ENCODE measurements around the gene PRSS21.

PRSS21 gene

DNA sequence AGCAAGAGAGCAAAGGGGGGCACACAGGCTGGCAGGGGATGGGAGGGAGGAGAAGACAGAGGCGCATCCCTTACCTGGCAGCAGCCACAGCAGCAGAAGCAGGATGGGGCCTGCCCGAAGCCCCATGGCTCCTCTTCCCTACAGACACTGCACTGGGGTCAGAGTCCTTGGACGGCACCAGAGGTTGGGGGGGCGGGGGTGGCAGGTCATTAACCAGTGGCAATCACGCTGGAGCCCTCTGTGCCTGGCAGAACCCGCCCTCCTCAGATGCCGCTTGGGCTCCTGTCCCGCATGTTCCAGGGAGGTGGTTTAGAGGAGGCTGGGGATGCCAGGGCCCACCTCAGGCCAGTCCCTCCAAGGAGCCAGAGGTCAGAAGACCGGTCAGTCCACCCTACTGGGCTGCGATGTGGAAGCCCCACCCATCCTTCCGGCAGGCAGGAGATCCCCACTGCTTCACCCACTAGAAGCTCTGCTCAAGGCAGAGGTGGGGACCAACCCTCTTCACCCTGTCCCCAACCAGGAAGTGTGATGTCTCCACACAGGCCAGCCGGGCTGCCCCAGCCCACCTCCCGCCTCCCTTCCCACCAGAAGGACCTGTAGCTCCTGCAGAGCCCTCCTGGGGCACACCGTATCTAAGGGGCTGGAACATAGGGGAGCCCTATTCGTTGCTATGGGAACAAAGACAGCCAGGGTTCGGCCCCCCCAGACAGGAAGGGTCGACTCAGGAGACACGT lies 24.7 kb downstream of the PRSS21 start:
- DNase-seq (ENCODE audit: extremely low read depth in 1 of 2, low read depth in 1 of 2): no peak

DNA sequence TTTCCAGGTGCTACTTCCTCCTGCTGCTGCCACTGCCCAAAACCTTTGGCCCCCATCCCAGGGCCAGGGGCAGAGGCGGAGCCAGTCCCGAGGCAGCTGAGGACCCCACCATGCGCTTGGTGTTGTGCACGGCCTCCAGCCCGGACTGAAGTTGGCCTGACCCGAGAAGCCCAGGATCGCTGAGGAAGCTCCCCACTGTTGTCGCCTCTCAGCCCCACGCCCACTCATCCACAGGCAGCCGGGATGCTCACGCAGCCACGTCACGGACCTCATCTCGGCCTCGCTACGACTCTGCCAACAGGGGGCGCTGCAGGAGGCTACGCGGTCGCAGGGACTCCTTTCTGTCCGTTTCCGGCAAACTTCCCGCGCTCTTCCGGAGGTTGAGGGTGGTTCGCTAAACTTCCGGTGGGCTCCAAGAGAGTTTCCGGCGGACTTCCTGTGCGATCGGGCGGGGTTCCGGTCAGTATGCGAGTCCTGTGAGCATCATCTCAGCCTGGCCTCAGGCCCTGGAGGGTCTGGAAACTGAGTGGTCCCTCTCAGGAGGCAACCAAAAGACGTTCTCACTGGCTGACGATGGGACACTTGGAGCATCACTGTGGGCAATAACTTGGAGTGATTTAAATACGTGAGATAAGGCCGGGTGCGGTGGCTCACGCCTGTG lies 25.4 kb downstream of the PRSS21 start:
- peak; percentile 61 to 83 for DNase-seq (ENCODE audit: extremely low read depth in 1 of 2, low read depth in 1 of 2)

DNA sequence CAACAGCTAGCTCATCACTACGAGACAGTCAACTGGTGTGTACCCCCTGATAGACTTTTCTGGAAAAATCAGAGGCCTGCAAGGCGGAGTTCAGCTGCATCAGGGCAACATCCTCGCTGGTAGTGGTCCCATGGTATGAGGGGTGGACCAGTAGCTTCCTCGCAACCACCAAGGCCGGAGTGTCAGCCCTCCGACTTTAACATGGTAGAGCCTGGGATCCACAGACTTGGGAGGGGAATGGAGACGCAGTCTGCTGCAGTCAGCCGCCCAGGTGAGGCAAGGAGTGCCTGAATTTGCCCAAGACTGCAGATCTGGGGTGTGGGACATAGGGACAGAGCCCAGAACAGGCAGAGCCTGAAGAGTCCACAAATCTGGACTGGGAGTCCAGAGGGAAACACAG lies 26.5 kb downstream of the PRSS21 start:
- no peak for DNase-seq (ENCODE audit: extremely low read depth in 1 of 2, low read depth in 1 of 2)

DNA sequence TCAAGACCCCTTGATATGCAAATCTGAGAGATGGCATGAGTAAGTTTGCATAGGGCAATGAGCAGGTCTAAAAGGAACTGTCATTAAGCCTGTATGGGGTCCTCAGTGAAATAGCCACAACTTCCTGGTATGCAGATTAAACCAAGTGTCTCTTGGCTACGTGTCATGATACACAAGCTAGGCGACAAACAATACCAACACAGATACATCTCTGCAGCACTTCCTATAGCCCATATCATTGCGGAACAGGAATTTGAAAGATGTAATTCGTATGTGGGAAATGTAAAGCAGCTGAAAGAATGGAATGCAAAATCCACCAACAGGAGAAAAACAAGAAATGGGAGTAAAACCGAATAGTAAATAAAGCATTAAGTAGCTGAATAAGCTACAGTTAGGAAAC lies 28.1 kb downstream of the PRSS21 start:
- DNase-seq (ENCODE audit: extremely low read depth in 1 of 2, low read depth in 1 of 2): no peak

DNA sequence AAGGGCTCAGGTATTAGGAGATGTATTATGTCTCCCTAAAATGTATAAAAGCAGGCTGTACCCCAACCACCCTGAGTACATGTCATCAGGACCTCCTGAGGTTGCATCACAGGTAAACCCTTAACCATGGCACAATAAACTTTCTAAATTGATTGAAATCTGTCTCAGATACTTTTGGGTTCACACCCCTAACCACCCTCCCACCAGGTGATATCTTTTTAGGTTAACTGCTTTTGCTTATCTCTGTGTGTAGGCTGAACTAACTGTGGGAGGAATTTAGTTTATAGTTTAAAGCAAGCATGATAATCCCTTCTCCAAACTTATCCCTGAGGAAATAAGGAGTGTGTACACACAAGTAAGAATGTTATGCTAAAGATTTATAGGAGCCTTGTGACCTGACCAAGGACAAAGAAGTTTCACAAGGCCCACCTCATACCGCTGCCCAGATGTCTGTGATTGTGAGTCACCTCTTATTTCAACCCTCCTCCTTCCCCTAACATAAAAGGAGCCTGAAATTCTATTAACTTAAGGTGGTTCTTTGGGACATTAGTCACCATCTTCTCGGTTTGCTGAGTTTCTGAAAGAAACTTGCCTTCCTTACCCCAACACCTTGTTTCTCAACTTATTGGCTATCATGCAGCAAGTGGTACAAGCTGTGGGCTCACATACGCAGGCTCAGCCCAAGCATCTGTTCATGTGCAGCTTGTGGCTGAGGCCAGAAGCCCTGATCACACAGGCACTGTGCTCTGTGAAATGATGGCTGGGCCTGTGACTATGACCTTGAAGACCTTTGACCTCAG lies 29.7 kb downstream of the PRSS21 start:
- DNase-seq (ENCODE audit: extremely low read depth in 1 of 2, low read depth in 1 of 2): no peak

DNA sequence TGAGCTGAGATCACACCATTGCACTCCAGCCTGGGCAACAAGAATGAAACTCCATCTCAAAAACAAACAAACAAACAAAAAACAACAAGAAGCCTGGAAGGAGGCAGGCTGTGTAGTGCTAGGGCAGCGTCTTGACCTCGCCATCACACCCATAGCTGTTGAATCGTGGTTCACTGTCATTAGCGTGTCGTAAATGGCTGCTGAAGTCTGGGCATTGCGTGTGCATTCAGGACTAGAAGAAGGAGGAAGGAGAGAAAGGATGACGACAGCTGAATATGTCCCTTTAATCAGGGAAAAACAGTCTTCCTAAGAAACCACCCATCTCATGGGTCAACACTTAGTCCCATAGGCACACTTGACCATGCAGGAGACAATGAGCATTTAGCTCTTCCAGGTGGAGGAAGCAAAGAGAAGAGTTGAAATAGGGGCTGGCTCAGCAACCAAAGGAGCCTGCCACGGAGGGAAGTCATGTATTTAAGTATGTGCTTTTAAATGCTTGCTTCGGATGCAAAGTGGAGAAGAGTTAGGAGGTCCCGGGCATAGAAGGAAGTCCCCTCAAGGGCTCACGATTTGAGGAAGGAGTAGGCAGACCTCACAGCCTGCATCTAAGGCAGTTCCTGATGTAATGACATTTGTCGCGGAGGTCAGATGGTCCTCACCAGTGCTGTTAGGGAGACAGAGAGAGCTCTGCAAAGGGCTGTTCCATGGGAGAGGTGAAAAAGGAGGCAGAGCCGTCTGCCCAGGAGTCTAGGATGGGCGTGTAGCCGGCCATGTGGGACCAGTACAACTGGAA lies 32.1 kb downstream of the PRSS21 start:
- DNase-seq (ENCODE audit: extremely low read depth in 1 of 2, low read depth in 1 of 2): no peak

DNA sequence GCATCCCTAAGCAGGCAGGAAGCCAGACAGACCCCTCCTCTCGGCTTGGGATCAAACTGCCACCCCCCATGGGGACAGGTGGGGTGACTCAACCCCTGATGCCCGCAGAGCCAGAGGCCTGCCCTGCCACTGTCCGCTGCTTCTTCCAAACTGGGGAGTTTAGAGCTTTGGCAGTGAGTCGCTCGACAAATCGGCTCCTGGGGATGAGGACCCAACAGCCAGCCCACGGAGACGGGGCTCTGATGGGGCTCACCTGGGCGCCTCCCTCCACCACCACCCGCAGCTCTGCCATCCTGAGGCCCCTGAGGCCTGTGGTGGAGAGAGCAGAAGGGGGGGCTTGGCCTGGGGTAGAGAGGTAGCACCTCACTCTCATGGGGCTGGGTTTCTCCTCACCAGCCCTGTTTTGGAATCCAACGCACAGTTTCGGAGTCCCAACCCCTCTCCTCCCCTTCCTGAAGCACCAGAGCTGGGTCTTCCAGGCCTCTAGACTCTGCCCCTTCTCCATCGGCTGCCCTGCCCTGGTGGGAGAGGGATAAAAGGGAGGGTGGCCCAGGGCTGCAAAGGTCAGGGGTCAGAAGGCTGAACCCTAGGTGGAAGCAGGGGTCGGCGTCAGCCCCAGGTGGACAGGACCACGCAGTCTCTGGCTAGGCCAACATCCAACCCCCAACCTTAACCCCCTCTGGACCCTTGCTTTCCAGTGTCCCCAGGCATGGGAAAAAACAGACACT lies 35.1 kb downstream of the PRSS21 start:
- no peak for DNase-seq (ENCODE audit: extremely low read depth in 1 of 2, low read depth in 1 of 2)

DNA sequence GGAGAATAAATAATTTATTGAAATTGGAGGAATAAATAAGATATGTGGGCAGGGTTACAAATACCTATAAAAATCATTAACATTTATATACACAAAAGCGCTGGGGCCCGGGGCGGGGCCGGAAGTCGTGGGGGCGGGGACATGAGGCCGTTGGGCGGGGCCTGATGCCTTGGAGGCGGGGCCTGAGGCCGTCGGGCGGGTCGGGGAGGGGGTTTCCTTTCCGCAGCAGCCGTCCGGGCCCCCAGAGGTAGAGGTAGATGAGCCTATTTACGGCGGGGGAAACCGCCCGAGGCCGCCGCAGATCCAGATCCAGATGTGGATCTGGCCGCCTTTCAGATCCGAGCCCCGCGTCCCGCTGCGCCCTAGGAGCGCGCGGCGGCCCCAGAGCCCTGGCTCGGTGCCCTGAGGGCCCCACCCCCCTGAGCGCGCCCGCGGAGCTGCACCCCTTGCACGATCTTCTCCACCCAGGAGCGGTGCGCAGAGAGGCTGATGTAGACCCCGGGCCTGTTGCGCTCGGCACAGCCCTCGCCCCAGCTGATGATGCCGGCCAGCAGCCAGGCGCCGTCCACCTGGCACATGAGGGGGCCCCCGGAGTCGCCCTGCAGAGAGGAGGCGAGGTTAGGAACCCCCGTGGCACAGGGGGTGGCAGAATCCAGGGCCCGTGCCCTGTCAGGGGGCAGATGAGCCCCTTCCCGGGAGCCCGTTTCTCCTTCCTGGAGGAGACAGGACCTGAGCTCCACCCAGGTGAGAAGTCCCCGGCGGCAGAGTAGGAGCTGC lies 35.9 kb downstream of the PRSS21 start:
- no peak for DNase-seq (ENCODE audit: extremely low read depth in 1 of 2, low read depth in 1 of 2)

DNA sequence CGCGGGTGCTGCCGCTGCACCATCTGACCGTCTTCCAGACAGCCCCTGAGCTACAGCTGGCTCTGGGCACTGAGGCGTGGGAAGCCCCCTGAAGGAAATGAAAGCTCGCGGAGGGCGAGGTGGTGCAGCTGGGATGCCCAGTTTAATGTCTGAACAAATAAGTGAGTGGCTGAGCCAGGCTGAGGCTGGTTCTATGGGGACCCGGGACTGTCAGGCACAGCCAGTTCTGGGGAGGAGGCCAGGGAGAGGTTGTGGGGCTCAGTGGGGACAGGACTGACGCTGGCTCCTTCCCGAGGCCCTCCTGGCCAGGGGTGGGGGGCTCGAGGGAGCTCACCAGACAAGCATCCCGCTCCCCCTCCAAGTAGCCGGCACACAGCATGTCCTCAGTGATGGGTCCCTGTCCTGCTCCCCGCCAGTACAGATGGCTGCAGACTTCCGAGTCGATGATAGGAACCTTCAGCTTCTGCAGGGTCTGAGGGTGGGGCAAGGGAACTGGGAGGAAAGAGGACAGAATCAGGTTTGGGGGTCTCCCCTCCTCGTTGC lies 36.6 kb downstream of the PRSS21 start:
- no peak for DNase-seq (ENCODE audit: extremely low read depth in 1 of 2, low read depth in 1 of 2)

DNA sequence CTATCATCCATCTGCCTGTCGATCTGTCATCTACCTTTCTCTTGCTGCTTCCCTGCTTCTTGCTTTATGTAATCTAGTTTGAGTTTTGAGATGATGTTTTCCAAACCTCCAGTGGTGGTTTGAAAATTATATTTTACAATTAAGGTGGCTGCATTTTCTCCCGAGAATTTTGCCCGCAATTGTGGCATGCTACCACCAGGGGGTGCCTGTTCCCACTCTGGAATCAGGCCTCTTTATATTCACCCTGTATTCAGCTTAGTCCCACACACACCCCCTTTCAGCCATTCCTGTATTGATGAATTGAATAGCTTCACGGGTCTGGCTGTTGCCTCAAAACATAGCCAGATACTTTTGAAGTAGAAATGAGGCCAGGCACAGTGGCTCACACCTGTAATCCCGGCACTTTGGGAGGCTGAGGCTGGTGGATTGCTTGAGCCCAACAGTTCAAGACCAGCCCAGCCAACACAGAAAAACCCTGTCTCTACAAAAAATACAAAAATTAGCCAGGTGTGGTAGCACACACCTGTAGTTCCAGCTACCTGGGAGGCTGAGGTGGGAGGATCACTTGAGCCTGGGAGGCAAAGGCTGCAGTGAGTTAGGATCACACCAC lies 37.8 kb downstream of the PRSS21 start:
- DNase-seq (ENCODE audit: extremely low read depth in 1 of 2, low read depth in 1 of 2): no peak

DNA sequence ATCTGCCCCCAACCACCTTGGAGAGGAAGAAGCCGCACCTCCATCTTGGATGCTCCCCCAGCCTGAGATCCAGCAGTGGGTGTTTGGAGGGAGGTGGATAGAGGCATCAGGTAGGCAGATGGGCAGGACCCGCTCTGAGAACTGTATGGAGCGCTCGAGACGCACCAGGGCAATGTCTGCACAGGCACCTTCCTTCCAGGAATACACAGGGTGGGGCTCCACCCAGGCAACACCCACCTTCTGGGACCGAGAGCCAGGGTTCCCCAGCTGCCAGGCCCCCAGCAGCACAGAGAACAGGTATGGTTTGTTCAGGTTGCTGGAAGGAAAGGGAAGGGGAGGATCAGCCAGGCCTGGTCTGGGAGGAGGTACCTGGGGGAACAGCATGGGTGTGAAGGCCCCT lies 38.5 kb downstream of the PRSS21 start:
- no peak for DNase-seq (ENCODE audit: extremely low read depth in 1 of 2, low read depth in 1 of 2)

DNA sequence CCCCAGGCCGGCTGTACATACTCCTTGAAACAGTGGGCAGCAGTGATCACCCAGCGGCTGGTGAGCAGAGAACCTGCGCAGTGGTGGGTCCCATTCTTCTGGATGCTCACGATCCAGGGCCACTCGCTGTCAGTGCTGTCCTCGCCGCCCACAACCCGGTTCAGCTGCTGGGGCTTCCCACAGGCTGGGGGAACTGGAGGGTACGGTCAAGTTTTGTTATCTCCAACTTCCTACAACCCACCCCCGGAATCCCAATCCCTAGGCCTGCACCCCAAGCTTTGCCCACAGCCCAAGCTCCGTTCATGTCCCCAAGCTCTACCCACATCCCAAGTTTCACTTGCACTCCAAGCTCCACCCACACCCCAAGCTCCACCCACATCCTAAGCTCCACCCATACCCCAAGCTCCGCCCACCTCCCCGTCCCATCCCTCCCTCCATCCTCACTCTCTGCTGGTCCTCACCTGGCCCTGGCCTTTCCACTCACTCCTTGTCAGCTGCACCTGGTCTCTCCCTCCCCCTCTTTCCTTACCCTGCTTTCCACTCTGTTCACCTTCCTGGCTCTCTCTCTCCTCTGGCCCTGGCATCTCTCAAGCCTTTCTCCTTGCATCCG lies 39.1 kb downstream of the PRSS21 start:
- no peak for DNase-seq (ENCODE audit: extremely low read depth in 1 of 2, low read depth in 1 of 2)

DNA sequence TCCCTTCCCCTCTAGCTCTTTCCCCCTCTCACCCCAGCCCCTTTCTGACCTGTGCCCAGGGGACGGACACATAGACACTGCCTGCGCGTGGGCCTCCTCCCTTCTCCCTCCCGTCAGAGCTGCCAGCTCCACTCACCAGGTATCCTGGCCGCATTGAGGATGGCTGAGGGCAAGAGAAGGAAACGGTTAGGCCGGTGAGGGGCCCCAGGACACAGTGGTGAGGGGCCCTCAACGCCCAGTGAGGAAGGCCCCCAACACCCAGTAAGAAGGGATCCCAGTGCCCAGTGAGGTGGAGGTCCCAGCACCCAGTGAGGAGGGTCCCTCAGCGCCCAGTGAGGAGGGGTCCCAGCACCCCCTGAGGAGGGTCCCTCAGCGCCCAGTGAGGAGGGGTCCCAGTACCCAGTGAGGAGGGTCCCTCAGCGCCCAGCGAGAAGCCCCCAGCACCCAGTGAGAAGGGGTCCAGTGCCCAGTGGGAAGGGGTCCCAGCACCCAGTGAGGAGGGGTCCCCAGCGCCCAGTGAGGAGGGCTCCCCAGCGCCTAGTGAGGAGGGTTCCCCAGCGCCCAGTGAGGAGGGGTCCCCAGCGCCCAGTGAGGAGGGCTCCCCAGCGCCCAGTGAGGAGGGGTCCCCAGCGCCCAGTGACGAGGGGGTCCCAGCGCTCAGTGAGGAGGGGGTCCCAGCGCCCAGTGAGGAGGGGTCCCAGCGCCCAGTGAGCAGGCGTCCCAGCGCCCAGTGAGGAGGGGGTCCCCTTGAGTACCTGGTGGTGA lies 39.8 kb downstream of the PRSS21 start:
- DNase-seq (ENCODE audit: extremely low read depth in 1 of 2, low read depth in 1 of 2): no peak

DNA sequence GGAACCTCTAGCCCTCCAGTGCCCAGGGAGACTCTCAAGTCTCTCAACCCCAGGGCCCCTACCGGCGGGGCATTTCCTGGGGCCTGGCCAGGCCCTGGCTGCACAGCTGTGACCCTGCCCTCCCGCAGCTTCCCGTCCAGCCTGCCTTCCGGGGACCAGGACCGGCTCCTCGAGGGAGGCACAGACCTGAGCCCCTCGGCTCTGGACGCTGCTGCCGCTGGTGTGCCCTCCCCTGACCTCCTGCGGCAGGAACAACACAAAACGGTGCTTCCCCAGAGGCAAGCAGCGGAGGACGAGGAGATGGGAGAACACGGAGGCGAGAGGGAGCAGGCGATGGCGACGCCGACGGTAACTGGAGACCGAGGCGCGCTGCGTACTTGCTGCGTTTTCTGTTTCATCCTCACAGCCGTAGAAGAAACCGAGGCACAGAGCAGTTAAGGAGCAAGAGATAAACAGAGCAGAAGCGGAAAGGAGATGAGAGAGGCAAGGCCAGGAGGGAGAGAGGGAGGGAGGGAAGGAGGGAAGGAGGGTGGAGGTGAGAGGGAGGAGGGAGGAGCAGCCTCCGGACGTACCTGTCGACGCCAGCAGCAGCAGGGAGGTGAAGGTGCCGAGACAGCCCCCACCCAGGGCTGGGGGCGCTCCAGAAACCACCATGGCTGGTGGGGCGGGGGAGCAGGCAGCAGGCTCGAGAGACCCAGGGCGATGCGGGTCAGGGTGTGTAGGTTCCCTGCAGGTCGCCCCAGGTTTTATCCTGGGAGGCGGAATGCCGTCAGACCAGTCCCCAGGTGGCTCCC lies 40.6 kb downstream of the PRSS21 start, which contains the start of gene PRSS22:
Gene PRSS22, minus strand, starts transcription at position 720 of the 794 bp plus-strand sequence. Its CDS starts 66 bp downstream, at position 654.
- no peak for DNase-seq (ENCODE audit: extremely low read depth in 1 of 2, low read depth in 1 of 2)

DNA sequence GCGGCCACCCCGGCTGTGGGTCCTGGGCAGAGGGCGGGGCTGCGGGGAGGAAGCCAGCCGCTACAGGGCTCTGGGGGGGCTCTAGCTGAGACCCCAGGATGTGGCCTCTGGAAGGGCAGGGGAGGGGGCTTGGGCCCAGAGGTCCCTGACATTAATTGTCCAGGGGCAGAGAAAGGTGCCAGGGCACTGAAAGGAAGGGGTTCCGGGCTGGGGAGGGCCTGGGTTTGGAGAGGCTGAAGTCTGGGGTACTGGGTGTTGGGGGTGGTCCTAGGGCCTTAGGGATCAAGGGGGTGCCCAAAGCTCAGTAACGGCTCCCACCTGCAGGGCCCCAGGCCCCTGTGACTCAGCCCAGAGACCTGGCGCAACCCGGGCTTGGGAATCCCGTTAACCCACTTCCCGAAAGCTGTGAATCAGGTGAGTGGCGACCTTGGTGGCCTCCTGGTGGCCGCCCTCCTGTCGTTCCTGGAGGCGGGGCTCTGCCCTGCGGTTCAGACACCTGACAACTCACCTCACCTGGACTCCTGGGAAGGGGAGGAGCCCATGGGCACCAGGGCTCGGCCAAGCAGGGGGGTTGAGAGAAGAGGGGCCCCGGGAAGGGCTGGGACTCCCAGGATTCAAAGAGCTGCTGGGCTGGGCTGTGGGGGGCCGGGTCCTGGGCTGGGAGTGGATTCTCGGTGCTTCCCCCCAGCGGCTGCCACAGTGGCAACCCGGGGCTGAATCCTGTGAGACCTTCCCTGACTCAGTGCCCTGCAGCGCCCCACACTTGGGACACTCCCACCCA lies 41.4 kb downstream of the PRSS21 start:
- no peak for DNase-seq (ENCODE audit: extremely low read depth in 1 of 2, low read depth in 1 of 2)

DNA sequence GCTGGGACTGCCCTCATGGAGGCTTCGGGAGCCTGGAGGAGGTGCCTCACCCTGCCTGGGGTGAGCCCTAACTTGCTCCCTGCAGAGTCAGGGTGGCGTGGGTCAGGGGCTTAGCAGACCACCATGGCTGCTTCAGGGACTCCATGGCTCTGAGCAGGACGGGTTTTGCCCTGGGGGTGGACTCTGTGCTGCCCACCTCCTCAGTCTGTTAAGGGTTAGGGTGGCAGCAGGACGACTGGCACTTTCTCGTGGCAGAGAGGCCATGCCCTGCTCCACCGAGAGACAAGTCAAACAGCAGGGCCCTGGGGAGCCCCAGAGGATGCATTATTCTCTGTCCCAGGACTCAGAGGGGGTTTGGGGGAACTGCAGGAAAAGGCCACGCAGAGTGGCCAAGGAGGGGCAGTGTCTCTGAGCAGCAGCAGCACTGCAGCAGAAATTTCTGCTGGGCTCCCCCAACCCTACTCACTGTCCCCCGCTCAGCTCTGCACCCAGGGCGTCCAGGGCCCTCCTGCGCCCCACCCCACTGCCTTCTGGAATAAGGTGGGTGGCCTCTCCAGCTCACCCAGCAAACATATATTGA lies 42.7 kb downstream of the PRSS21 start:
- no peak for DNase-seq (ENCODE audit: extremely low read depth in 1 of 2, low read depth in 1 of 2)
